Stomach (tissue), 9 donors: ENCODE results near the gene TRIM41. TPM values are rescaled to one million over a fixed set of nuclear protein-coding genes. Genes with fewer than 3 reads are reported as not detected.
"Not testable (repeated sequence)": the region's sequence is repeated elsewhere in the genome, so short reads cannot be mapped to it uniquely, and the experiment has no call there.

Source experiments
- DNase-seq, 2 donors: peaks; one replicate each; pipeline versions ENCODE4 v3.0.0 to v3.0.0-alpha.2; 2013 to 2019
- H3K27ac ChIP-seq, 5 donors: fragments of 200-600 bp in 4 of 5; sonication (generic) in 4 of 5; one replicate each; pipeline ENCODE4 v1.5.1; 2013 to 2019; ENCODE audit warnings: mild to moderate bottlenecking in 1 of 5, moderate library complexity in 1 of 5
- H3K27me3 ChIP-seq, 3 donors: fragments of 200-600 bp; sonication (generic); one replicate each; pipeline ENCODE4 v1.5.1; 2017 to 2019; ENCODE audit warnings: mixed run types in 1 of 3
- H3K36me3 ChIP-seq, 4 donors: fragments of 200-600 bp; sonication (generic); 1 replicate in 3 of 4; 2 replicates in 1 of 4; pipeline ENCODE4 v1.5.1; 2016 to 2019
- H3K4me1 ChIP-seq, 4 donors: fragments of 200-600 bp; sonication (generic); one replicate each; pipeline ENCODE4 v1.5.1; 2016 to 2019
- H3K4me3 ChIP-seq, 4 donors: fragments of 200-600 bp; sonication (generic) in 3 of 4; one replicate each; pipeline ENCODE4 v1.5.1; 2016 to 2019; ENCODE audit warnings: mild to moderate bottlenecking in 1 of 4
- H3K9me3 ChIP-seq, 4 donors: fragments of 200-600 bp; sonication (generic); one replicate each; pipeline ENCODE4 v1.5.1; 2016 to 2019
- CTCF ChIP-seq, 7 experiments: fragments of 450-650 bp in 4 of 7; fragments of 200-600 bp in 3 of 7; sonication (generic) in 3 of 7; IDR thresholded peaks; one replicate each; pipeline ENCODE4 v1.5.1; 2016 to 2019; ENCODE audit warnings: antibody characterized with exemption in 7 of 7, control low read depth in 2 of 7, mild to moderate bottlenecking in 1 of 7
- EP300 ChIP-seq: sonication (generic); formaldehyde crosslinking; IDR thresholded peaks from one replicate; pipeline ENCODE4 v1.6.1; 2017; ENCODE audit warnings: antibody characterized with exemption
- POLR2A ChIP-seq, 4 donors: fragments of 450-650 bp; IDR thresholded peaks; one replicate each; pipeline ENCODE4 v1.6.1; 2016; ENCODE audit warnings: antibody characterized with exemption in 4 of 4, control low read depth in 2 of 4, mild to moderate bottlenecking in 1 of 4, moderate library complexity in 1 of 4
- POLR2AphosphoS5 ChIP-seq, 3 donors: sonication (generic); formaldehyde crosslinking; IDR thresholded peaks; one replicate each; pipeline ENCODE4 v1.6.1; 2016; ENCODE audit warnings: antibody characterized with exemption in 3 of 3
- WGBS, 5 donors: extraction: QIAGEN DNeasy Blood & Tissue Kit in 3 of 5; methylation state at CpG; one replicate each; pipeline versions ENCODE4 v1.1.5 to v1.1.7; 2013 to 2018; 5-methylcytosine and 5-hydroxymethylcytosine counted together
- intact Hi-C: fragments of 100-400 bp; cut with DNase I; formaldehyde crosslinking; loops from one replicate; pipeline ENCODE4 v1.15.1; 2023; ENCODE audit warnings: low total_unique reads
- polyA plus RNA-seq, 3 donors: library from polyadenylated mRNA; stranded (reverse); fragments of 200-250 nt; gene quantifications; one replicate each; pipeline ENCODE4 v1.2.3, GENCODE V29; 2013
- total RNA-seq, 5 donors: library from RNA; depleted of rRNA; stranded (reverse); fragments of >200 nt; gene quantifications; one replicate each; pipeline versions ENCODE4 v1.1.0 to v1.2.3, GENCODE V29; 2014 to 2016
- donor health status: healthy with polysubstance abuse.
- donor health status: Bipolar disorder and iron deficiency.
- donor health status: healthy.

Gene TRIM41
- total and polyA plus RNA-seq, 8 donors: 2.3 to 70.4 (median 16.0) TPM

- Histone ChIP-seq H3K4me1 (peaks cover 35 to 55% (median 53%) of the 10 kb centered on the region in 4 donors), H3K36me3 (peaks cover 0 to 24% (median 18%) of the 10 kb centered on the region in 4 donors), H3K27me3 (no peaks in the 10 kb centered on the region), H3K9me3 (no peaks in the 10 kb centered on the region), H3K4me3 (peak overlapping the region; percentile 85 to 92 (median 87)), H3K27ac (peak overlapping the region; percentile 98 to 100 (median 99))
- intact Hi-C loops: no loop called here
- peak in 2 of 3 donors; percentile 57 to 72 for TF ChIP-seq POLR2AphosphoS5 (IDR thresholded peaks at IDR 0.05)
- TF ChIP-seq EP300: no peak
- DNase-seq: peak; percentile 72 to 90
- WGBS, 5 donors: 0 to 1% (median 0%) methylated on average over 14 to 59 of the region's 59 CpGs
These were observed 38.4 kb downstream of the TRIM41 start for GRCh38 chr5:181261320-181262049.

- TF ChIP-seq POLR2AphosphoS5 (IDR thresholded peaks at IDR 0.05) (peak in 1 of 3 donors; percentile 61), POLR2A (IDR thresholded peaks at IDR 0.05) (no peak)
- Histone ChIP-seq H3K36me3 (peaks cover 0 to 14% (median 13%) of the 10 kb centered on the region in 4 donors), H3K27ac (peak overlapping the region in 3 of 5 donors; percentile 4 to 51 (median 46)), H3K4me3 (no peak overlapping the region), H3K4me1 (peaks cover 16 to 40% (median 33%) of the 10 kb centered on the region in 4 donors), H3K9me3 (no peaks in the 10 kb centered on the region), H3K27me3 (no peaks in the 10 kb centered on the region)
- peak in 1 of 2 donors; percentile 51 for DNase-seq
- WGBS, 5 donors: 30 to 70% (median 45%) methylated on average over 5 of the region's 5 CpGs
- intact Hi-C loops: no loop called here
These were observed 40.6 kb downstream of the TRIM41 start for GRCh38 chr5:181263633-181264032.

GRCh38 chr5:181265092-181265671 is 42.1 kb downstream of the TRIM41 start:
- intact Hi-C loops: no loop called here
- 74 to 85% (median 82%) methylated on average over 14 to 18 of the region's 18 CpGs for WGBS, 5 donors
- TF ChIP-seq POLR2A (IDR thresholded peaks at IDR 0.05): no peak
- no peak for TF ChIP-seq POLR2AphosphoS5 (IDR thresholded peaks at IDR 0.05)
- TF ChIP-seq EP300: no peak
- no peak for TF ChIP-seq CTCF (IDR thresholded peaks at IDR 0.05)

GRCh38 chr5:181267291-181267904 is 44.3 kb downstream of the TRIM41 start:
- H3K9me3 ChIP-seq, H3K4me3 ChIP-seq, intact Hi-C loops, H3K27me3 ChIP-seq, DNase-seq, H3K27ac ChIP-seq: not testable (repeated sequence)
- WGBS, 5 donors: 46 to 56% (median 53%) methylated on average over 8 of the region's 8 CpGs
- peaks cover 0 to 14% (median 13%) of the 10 kb centered on the region in 4 donors for H3K36me3 ChIP-seq
- peaks cover 0 to 16% (median 12%) of the 10 kb centered on the region in 4 donors for H3K4me1 ChIP-seq

More at GRCh38 chr5:181265092-181265671, 42.1 kb downstream of the TRIM41 start:
- Histone ChIP-seq H3K4me1 (peaks cover 1 to 25% (median 18%) of the 10 kb centered on the region in 4 donors), H3K9me3 (no peaks in the 10 kb centered on the region), H3K27me3 (no peaks in the 10 kb centered on the region), H3K4me3 (no peak overlapping the region), H3K36me3 (peaks cover 0 to 14% (median 13%) of the 10 kb centered on the region in 4 donors), H3K27ac (no peak overlapping the region)
- DNase-seq: no peak

- H3K27me3 ChIP-seq, H3K4me3 ChIP-seq, DNase-seq, intact Hi-C loops, H3K27ac ChIP-seq, H3K9me3 ChIP-seq: not testable (repeated sequence)
- Histone ChIP-seq H3K4me1 (peaks cover 0 to 11% (median 7%) of the 10 kb centered on the region in 4 donors), H3K36me3 (peaks cover 0 to 14% (median 13%) of the 10 kb centered on the region in 4 donors)
- 83 to 91% (median 86%) methylated on average over 12 of the region's 12 CpGs for WGBS, 5 donors
These were observed 44.8 kb downstream of the TRIM41 start for GRCh38 chr5:181267907-181268306.

GRCh38 chr5:181271081-181271480 is 48.0 kb downstream of the TRIM41 start:
- no peak overlapping the region for H3K27ac ChIP-seq
- intact Hi-C loops: no loop called here
- 85 to 91% (median 89%) methylated on average over 3 of the region's 3 CpGs for WGBS, 5 donors
- H3K9me3 ChIP-seq: no peaks in the 10 kb centered on the region
- peaks cover 0 to 5% (median 2%) of the 10 kb centered on the region in 4 donors for H3K4me1 ChIP-seq
- no peak for TF ChIP-seq CTCF (IDR thresholded peaks at IDR 0.05)
- no peak for TF ChIP-seq POLR2AphosphoS5 (IDR thresholded peaks at IDR 0.05)
- no peak for TF ChIP-seq EP300
- TF ChIP-seq POLR2A (IDR thresholded peaks at IDR 0.05): no peak
- no peak overlapping the region for H3K4me3 ChIP-seq
- no peak for DNase-seq
- H3K36me3 ChIP-seq: no peaks in the 10 kb centered on the region
- no peaks in the 10 kb centered on the region for H3K27me3 ChIP-seq
